ENCODE data around the gene AGBL2. TPM values are rescaled to one million over a fixed set of nuclear protein-coding genes. Genes with fewer than 3 reads are reported as not detected.

AGBL2 gene
- total and polyA plus RNA-seq, 9 of the 15 experiments (the other 6 are each of a cell fraction or from before 2014, with no cell fraction given), result 0.57 to 6.5 (median 1.3) TPM

DNA sequence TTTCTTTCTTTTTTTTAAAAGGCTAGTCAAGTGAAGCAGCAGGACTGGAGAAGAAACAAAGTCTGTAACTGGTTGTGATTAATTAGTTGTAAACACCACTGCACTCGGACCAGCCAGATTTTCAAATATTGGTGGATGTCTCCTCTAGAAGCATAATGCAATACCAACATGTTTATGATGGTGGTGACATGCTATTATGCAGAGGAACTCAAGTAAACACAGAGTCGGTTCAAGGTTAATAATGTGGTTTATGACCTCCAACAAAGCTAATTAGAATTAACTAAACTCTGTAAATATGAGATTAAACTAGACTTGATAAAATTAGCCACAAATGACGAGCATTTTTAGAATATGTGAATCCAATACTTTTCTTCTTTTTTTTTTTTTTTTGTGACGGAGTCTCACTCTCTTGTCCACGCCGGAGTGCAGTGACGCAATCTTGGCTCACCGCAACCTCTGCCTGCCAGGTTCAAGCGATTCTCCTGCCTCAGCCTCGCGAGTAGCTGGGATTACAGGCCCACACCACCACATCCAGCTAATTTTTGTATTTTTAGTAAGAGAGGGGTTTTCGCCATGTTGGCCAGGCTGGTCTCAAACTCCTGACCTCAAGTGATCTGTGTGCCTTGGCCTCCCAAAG is 11.8 kb upstream of the AGBL2 start (continued):
- TF ChIP-seq, protein P1, sequence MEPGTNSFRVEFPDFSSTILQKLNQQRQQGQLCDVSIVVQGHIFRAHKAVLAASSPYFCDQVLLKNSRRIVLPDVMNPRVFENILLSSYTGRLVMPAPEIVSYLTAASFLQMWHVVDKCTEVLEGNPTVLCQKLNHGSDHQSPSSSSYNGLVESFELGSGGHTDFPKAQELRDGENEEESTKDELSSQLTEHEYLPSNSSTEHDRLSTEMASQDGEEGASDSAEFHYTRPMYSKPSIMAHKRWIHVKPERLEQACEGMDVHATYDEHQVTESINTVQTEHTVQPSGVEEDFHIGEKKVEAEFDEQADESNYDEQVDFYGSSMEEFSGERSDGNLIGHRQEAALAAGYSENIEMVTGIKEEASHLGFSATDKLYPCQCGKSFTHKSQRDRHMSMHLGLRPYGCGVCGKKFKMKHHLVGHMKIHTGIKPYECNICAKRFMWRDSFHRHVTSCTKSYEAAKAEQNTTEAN (CRISPR knock-in tag; IDR thresholded peaks at IDR 0.05), result no peak

DNA sequence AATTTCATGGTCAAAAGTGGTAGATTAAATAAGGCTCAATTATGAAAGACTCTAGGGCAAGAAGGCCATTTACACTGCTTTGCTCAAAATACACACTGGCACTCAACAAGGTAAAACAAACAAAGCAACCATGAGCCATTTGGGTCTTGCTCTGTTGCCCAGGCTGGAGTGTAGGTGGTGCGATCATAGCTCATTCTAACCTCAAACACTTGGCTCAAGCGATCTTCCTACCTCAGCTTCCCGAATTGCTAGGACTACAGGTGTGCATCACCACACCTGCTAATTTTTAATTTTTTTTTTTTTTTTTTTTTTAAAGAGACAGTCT is 10.9 kb upstream of the AGBL2 start:
- no peak overlapping the region for H3K9ac ChIP-seq (ENCODE audit: insufficient read depth in 1 of 2, low read depth in 2 of 2, low read length in 2 of 2)
- no peaks in the 10 kb centered on the region for H3K9me1 ChIP-seq (ENCODE audit: control insufficient read depth, insufficient read depth, low read length)
- H3K9me3 ChIP-seq (replicated peaks; ENCODE audit: control insufficient read depth, insufficient read depth, low read depth, low read length), result no peaks in the 10 kb centered on the region
- DNase-seq (ENCODE audit: extremely low read depth in 1 of 4, low spot score in 3 of 4) (no peak), FAIRE-seq (no peak), ATAC-seq (no peak)
- TF ChIP-seq RBM25 (IDR thresholded peaks at IDR 0.05; ENCODE audit: low read depth, low read length, severe bottlenecking) (peak; percentile 35), ZNF384 (IDR thresholded peaks at IDR 0.05; ENCODE audit: low read depth, low read length) (0 out of 2 replicates have a peak, but pooled peaks have one; percentile 29), POLR2A (conservative IDR thresholded peaks at IDR 0.05) (0 out of 2 replicates have a peak, but pooled peaks have one; percentile 20), ZNF165 (CRISPR knock-in tag; IDR thresholded peaks at IDR 0.05; ENCODE audit: borderline replicate concordance) (no peak), ETV5 (CRISPR knock-in tag; IDR thresholded peaks at IDR 0.05; ENCODE audit: low read depth) (no peak), CBX1 (IDR thresholded peaks at IDR 0.05; ENCODE audit: low read depth) (no peak), ZNF121 (CRISPR knock-in tag; conservative IDR thresholded peaks at IDR 0.05) (peak; percentile 76)
- BruUV-seq (replicated peaks), result no TSS peak
- no peak overlapping the region for H3K27ac ChIP-seq (ENCODE audit: extremely low read depth, low read depth, low read length)
- in situ Hi-C loops (cut with MboI) (no loop called here), intact Hi-C loops (cut with micrococcal nuclease) (no loop called here)
- no peaks in the 10 kb centered on the region for H4K20me1 ChIP-seq (replicated peaks; ENCODE audit: control insufficient read depth, insufficient read depth, low read length)
- no peaks in the 10 kb centered on the region for H3K4me1 ChIP-seq (replicated peaks in 1 of 2; ENCODE audit: control insufficient read depth in 2 of 2, insufficient read depth in 2 of 2, low read length in 2 of 2)
- no peaks in the 10 kb centered on the region for H3K27me3 ChIP-seq (ENCODE audit: control insufficient read depth in 2 of 2, insufficient read depth in 2 of 2, low read length in 2 of 2)
- CTCF ChIA-PET (ENCODE audit: low intra/inter-chr PET ratio), result no interaction called here
- no peak overlapping the region for H3K4me3 ChIP-seq
- 80% methylated on average over 3 of the region's 3 CpGs for WGBS (ENCODE audit: insufficient coverage, low coverage, missing lambda C conversion rate)
- H3K36me3 ChIP-seq (ENCODE audit: control insufficient read depth, insufficient read depth, low read length), result peaks cover 90% of the 10 kb centered on the region
- H3K79me2 ChIP-seq (ENCODE audit: control insufficient read depth, insufficient read depth, low read length), result no peaks in the 10 kb centered on the region
- no peak overlapping the region for H2AFZ ChIP-seq (ENCODE audit: low read depth, low read length)
- POLR2A ChIA-PET, result interaction anchor here (0.9 to 6.4 kb wide), 4 partner anchors 11 to 20 kb away, joined by 4 to 26 read pairs (median 5); partner anchors contain the start of gene AGBL2
- H3K4me2 ChIP-seq (ENCODE audit: insufficient read depth, low read length), result no peak overlapping the region

Measured in K562 (cell line).